ENCODE results near the gene CRMP1.

GRCh38 chr4:5780831-5781480 is 111.9 kb downstream of the CRMP1 start:
- TF ChIP-seq CTCF (IDR thresholded peaks at IDR 0.05), result no peak
- no peak for TF ChIP-seq POLR2A (IDR thresholded peaks at IDR 0.05)

Measured in thyroid gland (tissue), 4 donors.